ENCODE results near the gene TRIM16.
"Not testable (repeated sequence)": the region's sequence is repeated elsewhere in the genome, so short reads cannot be mapped to it uniquely, and the experiment has no call there.

- TF ChIP-seq EZH2 (IDR thresholded peaks at IDR 0.05; ENCODE audit: insufficient read depth, poor library complexity, severe bottlenecking); EZH2phosphoT487 (IDR thresholded peaks at IDR 0.05; ENCODE audit: insufficient read depth, low read depth): not testable (repeated sequence)
Observed at GRCh38 chr17:15699937-15700336, 15.8 kb upstream of the TRIM16 start.
